H1 (cell line): Measurements from ENCODE around the gene TRIM5.

Experiments
- BACH1 ChIP-seq: IDR thresholded peaks from 2 replicates; pipeline ENCODE4 v1.6.1; 2012; ENCODE audit warnings: low read length, improper control_type of control experiment
- CEBPB ChIP-seq: IDR thresholded peaks from 2 replicates; pipeline ENCODE4 v1.6.1; 2012; ENCODE audit warnings: low read depth, low read length
- EP300 ChIP-seq, 2 experiments: IDR thresholded peaks; 1 replicate in 1 of 2; 2 replicates in 1 of 2; pipeline ENCODE4 v1.6.1; 2011 to 2012; ENCODE audit warnings: low read depth in 2 of 2, low read length in 2 of 2, mild to moderate bottlenecking in 2 of 2, borderline replicate concordance in 1 of 2, inconsistent platforms in 1 of 2, moderate library complexity in 1 of 2
- FOSL1 ChIP-seq: IDR thresholded peaks from 2 replicates; pipeline ENCODE4 v1.6.1; 2011; ENCODE audit warnings: mild to moderate bottlenecking, low read depth, low read length, moderate library complexity; ENCODE audit not compliant: insufficient read depth
- KDM4A ChIP-seq: IDR thresholded peaks from one replicate; pipeline ENCODE4 v1.7.1; 2012; ENCODE audit warnings: low read depth, mild to moderate bottlenecking, moderate library complexity, low read length, inconsistent platforms; ENCODE audit not compliant: severe bottlenecking
- MAFK ChIP-seq: IDR thresholded peaks from 2 replicates; pipeline ENCODE4 v1.6.1; 2012; ENCODE audit warnings: low read depth, mild to moderate bottlenecking, improper control_type of control experiment, low read length
- NRF1 ChIP-seq: IDR thresholded peaks from 2 replicates; pipeline ENCODE4 v1.6.1; 2011; ENCODE audit warnings: mild to moderate bottlenecking, low read depth, low read length, improper control_type of control experiment
- POLR2A ChIP-seq, 2 experiments: IDR thresholded peaks; 1 replicate in 1 of 2; 2 replicates in 1 of 2; pipeline ENCODE4 v1.6.1; 2011; ENCODE audit warnings: low read depth in 2 of 2, low read length in 2 of 2, mild to moderate bottlenecking in 2 of 2; ENCODE audit errors: control extremely low read depth in 1 of 2
- POLR2AphosphoS5 ChIP-seq: IDR thresholded peaks from 2 replicates; pipeline ENCODE4 v1.6.1; 2011; ENCODE audit warnings: low read depth, low read length
- RAD21 ChIP-seq, 2 experiments: IDR thresholded peaks in 1 of 2; conservative IDR thresholded peaks in 1 of 2; 2 replicates each; pipeline ENCODE4 v1.6.1; 2011; ENCODE audit warnings: low read depth in 2 of 2, low read length in 2 of 2, improper control_type of control experiment in 1 of 2, inconsistent platforms in 1 of 2, mild to moderate bottlenecking in 1 of 2, moderate library complexity in 1 of 2
- TAF1 ChIP-seq: IDR thresholded peaks from 2 replicates; pipeline ENCODE4 v1.6.1; 2011; ENCODE audit warnings: mild to moderate bottlenecking, low read depth, low read length
- TF ChIP-seq, protein P1 (sequence below), 3 experiments: IDR thresholded peaks; 1 replicate in 2 of 3; 2 replicates in 1 of 3; pipeline versions ENCODE4 v1.5.1 to v1.6.1; 2011; ENCODE audit warnings: low read length in 3 of 3, mild to moderate bottlenecking in 3 of 3, inconsistent platforms in 2 of 3, low read depth in 1 of 3, moderate library complexity in 1 of 3; ENCODE audit not compliant: insufficient read depth in 1 of 3; ENCODE audit errors: control extremely low read depth in 1 of 3

DNA sequence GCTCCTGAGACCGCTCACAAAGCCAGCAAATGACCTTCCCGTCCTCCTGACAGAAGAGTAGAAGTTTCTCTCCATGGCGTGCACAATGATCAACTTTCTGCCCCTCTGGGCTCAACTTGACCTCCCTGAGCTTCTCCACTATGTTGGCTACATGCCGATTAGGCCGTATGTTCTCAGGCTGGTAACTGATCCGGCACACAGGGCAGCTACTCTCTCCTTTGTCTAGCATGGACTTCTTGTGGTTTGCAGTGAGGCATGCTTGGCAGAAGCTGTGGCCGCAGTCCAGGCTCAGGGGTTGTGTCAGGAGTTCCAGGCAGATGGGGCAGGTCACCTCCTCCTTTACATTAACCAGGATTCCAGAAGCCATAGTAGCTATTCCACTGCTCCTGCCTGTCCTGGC is 5.1 kb downstream of the TRIM5 start:
- no peak for TF ChIP-seq RAD21 (IDR thresholded peaks at IDR 0.05 in 1 of 2, conservative IDR thresholded peaks at IDR 0.05 in 1 of 2; ENCODE audit: low read depth in 2 of 2, low read length in 2 of 2)
- TF ChIP-seq, protein P1, sequence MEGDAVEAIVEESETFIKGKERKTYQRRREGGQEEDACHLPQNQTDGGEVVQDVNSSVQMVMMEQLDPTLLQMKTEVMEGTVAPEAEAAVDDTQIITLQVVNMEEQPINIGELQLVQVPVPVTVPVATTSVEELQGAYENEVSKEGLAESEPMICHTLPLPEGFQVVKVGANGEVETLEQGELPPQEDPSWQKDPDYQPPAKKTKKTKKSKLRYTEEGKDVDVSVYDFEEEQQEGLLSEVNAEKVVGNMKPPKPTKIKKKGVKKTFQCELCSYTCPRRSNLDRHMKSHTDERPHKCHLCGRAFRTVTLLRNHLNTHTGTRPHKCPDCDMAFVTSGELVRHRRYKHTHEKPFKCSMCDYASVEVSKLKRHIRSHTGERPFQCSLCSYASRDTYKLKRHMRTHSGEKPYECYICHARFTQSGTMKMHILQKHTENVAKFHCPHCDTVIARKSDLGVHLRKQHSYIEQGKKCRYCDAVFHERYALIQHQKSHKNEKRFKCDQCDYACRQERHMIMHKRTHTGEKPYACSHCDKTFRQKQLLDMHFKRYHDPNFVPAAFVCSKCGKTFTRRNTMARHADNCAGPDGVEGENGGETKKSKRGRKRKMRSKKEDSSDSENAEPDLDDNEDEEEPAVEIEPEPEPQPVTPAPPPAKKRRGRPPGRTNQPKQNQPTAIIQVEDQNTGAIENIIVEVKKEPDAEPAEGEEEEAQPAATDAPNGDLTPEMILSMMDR (IDR thresholded peaks at IDR 0.05; ENCODE audit: control extremely low read depth in 1 of 3, insufficient read depth in 1 of 3, low read depth in 1 of 3, low read length in 3 of 3), result no peak
- TF ChIP-seq MAFK, result no peak
- TF ChIP-seq BACH1, result no peak
- no peak for TF ChIP-seq POLR2A (IDR thresholded peaks at IDR 0.05; ENCODE audit: control extremely low read depth in 1 of 2, low read depth in 2 of 2, low read length in 2 of 2)
- no peak for TF ChIP-seq TAF1
- no peak for TF ChIP-seq FOSL1
- TF ChIP-seq EP300 (IDR thresholded peaks at IDR 0.05; ENCODE audit: borderline replicate concordance in 1 of 2, low read depth in 2 of 2, low read length in 2 of 2), result no peak
- no peak for TF ChIP-seq CEBPB
- no peak for TF ChIP-seq KDM4A
- no peak for TF ChIP-seq POLR2AphosphoS5
- TF ChIP-seq NRF1, result no peak
